ENCODE measurements around the gene ABITRAM.
"Not testable (repeated sequence)": the region's sequence is repeated elsewhere in the genome, so short reads cannot be mapped to it uniquely, and the experiment has no call there.

The ABITRAM gene

GRCh38 chr9:108937561-108938305, 3.5 kb downstream of the ABITRAM start:
- FAIRE-seq: no peak
- no peak for DNase-seq (ENCODE audit: insufficient read length)
- TF ChIP-seq POLR2A (IDR thresholded peaks at IDR 0.05; ENCODE audit: low read depth, low read length) (no peak), POLR2AphosphoS5 (IDR thresholded peaks at IDR 0.05; ENCODE audit: low read depth, low read length) (no peak), TAF1 (IDR thresholded peaks at IDR 0.05; ENCODE audit: borderline replicate concordance, low read depth, low read length) (no peak)

GRCh38 chr9:108939975-108940374, 5.8 kb downstream of the ABITRAM start:
- DNase-seq (ENCODE audit: insufficient read length) (no peak), FAIRE-seq (no peak)
- TF ChIP-seq POLR2AphosphoS5 (IDR thresholded peaks at IDR 0.05; ENCODE audit: low read depth, low read length) (no peak), POLR2A (IDR thresholded peaks at IDR 0.05; ENCODE audit: low read depth, low read length) (no peak), TAF1 (IDR thresholded peaks at IDR 0.05; ENCODE audit: borderline replicate concordance, low read depth, low read length) (no peak)

GRCh38 chr9:108950168-108950567, 16.0 kb downstream of the ABITRAM start:
- no peak for TF ChIP-seq POLR2A (IDR thresholded peaks at IDR 0.05; ENCODE audit: low read depth, low read length)
- no peak for TF ChIP-seq POLR2AphosphoS5 (IDR thresholded peaks at IDR 0.05; ENCODE audit: low read depth, low read length)
- TF ChIP-seq TAF1 (IDR thresholded peaks at IDR 0.05; ENCODE audit: borderline replicate concordance, low read depth, low read length): no peak
- FAIRE-seq (no peak), DNase-seq (ENCODE audit: insufficient read length) (no peak)

GRCh38 chr9:108951578-108951977, 17.4 kb downstream of the ABITRAM start:
- TF ChIP-seq TAF1 (IDR thresholded peaks at IDR 0.05; ENCODE audit: borderline replicate concordance, low read depth, low read length): no peak
- TF ChIP-seq POLR2A (IDR thresholded peaks at IDR 0.05; ENCODE audit: low read depth, low read length): no peak
- TF ChIP-seq POLR2AphosphoS5 (IDR thresholded peaks at IDR 0.05; ENCODE audit: low read depth, low read length): no peak
- FAIRE-seq: no peak
- DNase-seq (ENCODE audit: insufficient read length): no peak

- TF ChIP-seq POLR2A (IDR thresholded peaks at IDR 0.05; ENCODE audit: low read depth, low read length) (no peak), TAF1 (IDR thresholded peaks at IDR 0.05; ENCODE audit: borderline replicate concordance, low read depth, low read length) (no peak), POLR2AphosphoS5 (IDR thresholded peaks at IDR 0.05; ENCODE audit: low read depth, low read length) (no peak)
- DNase-seq (ENCODE audit: insufficient read length) (no peak), FAIRE-seq (no peak)
Observed at GRCh38 chr9:108953983-108954574, 19.9 kb downstream of the ABITRAM start.

GRCh38 chr9:108956022-108956630, 21.9 kb downstream of the ABITRAM start:
- DNase-seq (ENCODE audit: insufficient read length): no peak
- FAIRE-seq: no peak
- no peak for TF ChIP-seq POLR2AphosphoS5 (IDR thresholded peaks at IDR 0.05; ENCODE audit: low read depth, low read length)
- TF ChIP-seq POLR2A (IDR thresholded peaks at IDR 0.05; ENCODE audit: low read depth, low read length): no peak
- no peak for TF ChIP-seq TAF1 (IDR thresholded peaks at IDR 0.05; ENCODE audit: borderline replicate concordance, low read depth, low read length)

- FAIRE-seq (no peak), DNase-seq (ENCODE audit: insufficient read length) (no peak)
- no peak for TF ChIP-seq POLR2A (IDR thresholded peaks at IDR 0.05; ENCODE audit: low read depth, low read length)
- TF ChIP-seq POLR2AphosphoS5 (IDR thresholded peaks at IDR 0.05; ENCODE audit: low read depth, low read length): no peak
Observed at GRCh38 chr9:108956631-108957026, 22.4 kb downstream of the ABITRAM start.

GRCh38 chr9:108960331-108960730, 26.1 kb downstream of the ABITRAM start:
- TF ChIP-seq TAF1 (IDR thresholded peaks at IDR 0.05; ENCODE audit: borderline replicate concordance, low read depth, low read length) (no peak), POLR2A (IDR thresholded peaks at IDR 0.05; ENCODE audit: low read depth, low read length) (no peak), POLR2AphosphoS5 (IDR thresholded peaks at IDR 0.05; ENCODE audit: low read depth, low read length) (no peak)
- DNase-seq (ENCODE audit: insufficient read length) (no peak), FAIRE-seq (no peak)

- no peak for FAIRE-seq
- no peak for DNase-seq (ENCODE audit: insufficient read length)
- TF ChIP-seq POLR2A (IDR thresholded peaks at IDR 0.05; ENCODE audit: low read depth, low read length): no peak
- TF ChIP-seq TAF1 (IDR thresholded peaks at IDR 0.05; ENCODE audit: borderline replicate concordance, low read depth, low read length): no peak
- no peak for TF ChIP-seq POLR2AphosphoS5 (IDR thresholded peaks at IDR 0.05; ENCODE audit: low read depth, low read length)
Observed at GRCh38 chr9:108961151-108961550, 27.0 kb downstream of the ABITRAM start.

GRCh38 chr9:108963459-108964143, 29.4 kb downstream of the ABITRAM start:
- DNase-seq (ENCODE audit: insufficient read length): no peak
- no peak for FAIRE-seq
- TF ChIP-seq TAF1 (IDR thresholded peaks at IDR 0.05; ENCODE audit: borderline replicate concordance, low read depth, low read length): no peak
- no peak for TF ChIP-seq POLR2AphosphoS5 (IDR thresholded peaks at IDR 0.05; ENCODE audit: low read depth, low read length)
- TF ChIP-seq POLR2A (IDR thresholded peaks at IDR 0.05; ENCODE audit: low read depth, low read length): no peak

- FAIRE-seq (no peak), DNase-seq (ENCODE audit: insufficient read length) (no peak)
- TF ChIP-seq TAF1 (IDR thresholded peaks at IDR 0.05; ENCODE audit: borderline replicate concordance, low read depth, low read length): no peak
- TF ChIP-seq POLR2AphosphoS5 (IDR thresholded peaks at IDR 0.05; ENCODE audit: low read depth, low read length): no peak
- no peak for TF ChIP-seq POLR2A (IDR thresholded peaks at IDR 0.05; ENCODE audit: low read depth, low read length)
Observed at GRCh38 chr9:108967916-108968315, 33.7 kb downstream of the ABITRAM start.

- not testable (repeated sequence) for FAIRE-seq
Observed at GRCh38 chr9:108971392-108971791, 37.2 kb downstream of the ABITRAM start.

More at GRCh38 chr9:108971392-108971791, 37.2 kb downstream of the ABITRAM start:
- not testable (repeated sequence) for DNase-seq (ENCODE audit: insufficient read length)
